ENCODE results near the gene TMEM44. TPM values are rescaled to one million over a fixed set of nuclear protein-coding genes. Genes with fewer than 3 reads are reported as not detected.

TMEM44 gene
- total RNA-seq, 4 donors from 2014 or later: 8.1 to 17.7 (median 11.6) TPM

DNA sequence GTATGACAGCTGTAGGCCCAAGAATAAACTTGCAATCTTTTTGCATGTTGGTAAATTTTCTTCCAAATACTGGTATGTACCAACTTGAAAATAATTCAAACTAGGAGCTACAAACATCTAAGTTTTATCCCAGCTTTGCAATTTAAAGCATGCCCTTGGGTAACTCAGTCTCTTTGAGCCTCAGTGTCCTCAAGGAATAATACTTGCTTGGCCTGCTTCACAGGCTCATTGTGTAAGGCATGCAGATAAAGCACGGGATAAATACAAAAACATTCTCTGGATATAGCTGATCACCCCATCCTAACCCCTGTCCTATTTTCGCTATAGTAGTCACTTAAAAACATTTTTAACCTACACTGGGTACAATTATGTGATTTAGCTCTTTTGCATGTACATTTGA is 9.6 kb upstream of the TMEM44 start:
- no peak for TF ChIP-seq CTCF (IDR thresholded peaks at IDR 0.05; ENCODE audit: low read depth)

DNA sequence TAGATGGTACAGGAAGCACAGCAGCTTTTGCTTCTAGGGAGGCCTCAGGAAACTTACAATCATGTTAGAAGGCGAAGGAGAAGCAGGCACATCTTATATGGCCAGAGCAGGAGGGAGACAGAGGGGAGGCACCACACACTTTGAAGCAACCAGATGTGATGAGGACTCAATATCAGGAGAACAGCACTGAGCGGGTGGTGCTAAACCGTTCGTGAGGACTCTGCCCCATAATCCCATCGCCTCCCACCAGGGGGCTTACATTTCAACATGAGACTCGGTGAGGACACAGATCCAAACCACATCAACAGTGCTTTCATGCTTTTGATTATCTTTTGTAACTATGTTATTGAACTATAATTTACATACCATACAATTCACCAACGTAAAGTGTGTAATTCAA is 7.6 kb upstream of the TMEM44 start:
- TF ChIP-seq CTCF (IDR thresholded peaks at IDR 0.05; ENCODE audit: low read depth): no peak

GRCh38 chr3:194638991-194639605 is 5.9 kb upstream of the TMEM44 start:
- no peak for TF ChIP-seq CTCF (IDR thresholded peaks at IDR 0.05; ENCODE audit: low read depth)

- TF ChIP-seq CTCF (IDR thresholded peaks at IDR 0.05; ENCODE audit: low read depth): no peak
Measured at GRCh38 chr3:194637541-194638400, 4.6 kb upstream of the TMEM44 start.

- no peak for TF ChIP-seq CTCF (IDR thresholded peaks at IDR 0.05; ENCODE audit: low read depth)
Measured at GRCh38 chr3:194637066-194637465, 3.8 kb upstream of the TMEM44 start.

DNA sequence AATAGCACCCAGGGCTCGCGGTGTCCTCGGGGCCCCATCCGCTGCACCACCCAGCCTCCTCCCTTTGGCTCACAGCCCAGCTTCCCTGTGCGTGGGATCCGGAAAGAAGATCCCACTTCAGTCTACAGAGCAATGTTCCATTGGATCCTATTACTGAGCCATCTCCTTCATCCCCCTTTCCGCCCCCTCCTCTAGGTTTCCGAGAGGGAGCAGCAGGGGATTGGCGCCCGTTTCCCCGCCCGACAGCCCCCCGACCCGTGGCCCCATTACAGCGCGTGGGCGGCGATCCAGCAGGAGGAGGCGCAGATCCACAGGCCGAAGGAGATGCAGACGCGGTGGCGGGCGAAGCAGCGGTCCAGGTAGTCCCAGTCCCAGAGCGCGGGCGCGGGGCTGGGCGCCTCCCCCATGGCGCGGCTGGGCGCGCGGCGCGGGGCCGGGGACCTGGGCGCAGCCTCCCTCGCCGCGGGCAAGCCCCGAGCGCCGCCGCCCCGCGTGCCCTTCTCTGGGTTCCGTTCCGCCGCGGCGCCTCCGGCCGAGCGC is 340 bp downstream of the TMEM44 start:
- TF ChIP-seq CTCF (IDR thresholded peaks at IDR 0.05; ENCODE audit: low read depth): no peak

DNA sequence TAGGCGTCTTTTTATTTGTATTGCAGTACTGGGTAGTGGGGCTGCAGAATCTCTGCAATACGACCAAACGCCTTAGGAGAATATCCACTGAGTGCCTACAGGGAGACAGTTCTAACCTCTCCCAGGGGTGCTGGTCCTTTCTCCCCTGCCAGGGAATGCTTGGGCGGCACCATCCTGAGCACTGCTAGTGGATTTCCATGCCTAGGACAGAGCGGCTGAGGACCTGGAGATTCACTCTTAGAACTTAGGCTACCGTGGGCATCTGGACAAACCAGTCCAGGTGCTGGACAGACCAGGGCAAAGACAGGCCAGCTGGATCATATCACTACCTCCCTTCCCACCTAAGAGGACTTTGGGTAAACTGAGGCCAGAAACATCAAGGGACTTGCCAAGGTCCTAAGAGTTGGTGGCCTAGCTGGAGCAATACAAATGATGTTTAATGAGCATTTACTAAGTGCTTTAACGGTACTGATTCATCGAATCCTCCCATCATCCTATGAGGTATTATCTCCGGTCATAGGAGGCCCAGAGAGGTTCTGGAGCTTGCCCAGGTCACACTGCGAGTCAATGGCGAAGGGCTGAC is 902 bp downstream of the TMEM44 start:
- TF ChIP-seq CTCF (IDR thresholded peaks at IDR 0.05; ENCODE audit: low read depth): no peak

Data from subcutaneous adipose tissue (tissue), 4 donors.